Activated CD8-positive, alpha-beta memory T cell treated with anti-CD3 and anti-CD28 coated beads for 48 hours (primary cell): ENCODE results near the gene VPS54.
"Not testable (repeated sequence)": the region's sequence is repeated elsewhere in the genome, so short reads cannot be mapped to it uniquely, and the experiment has no call there.

Source experiments
- DNase-seq, 3 experiments: peaks; one replicate each; pipeline ENCODE4 v3.0.0-alpha.2; 2020; ENCODE audit warnings: low read depth in 2 of 3, low spot score in 2 of 3

Gene VPS54

GRCh38 chr2:64023485-64024258 lies 4.4 kb upstream of the VPS54 start:
- DNase-seq = no peak

- no peak for DNase-seq
Measured at GRCh38 chr2:64021578-64021977, 2.4 kb upstream of the VPS54 start.

- no peak for DNase-seq
Measured at GRCh38 chr2:64019975-64020528, 824 bp upstream of the VPS54 start.

- DNase-seq = no peak
Measured at GRCh38 chr2:64018701-64019082, 536 bp downstream of the VPS54 start.

GRCh38 chr2:64017811-64018700 lies 1.2 kb downstream of the VPS54 start:
- no peak for DNase-seq

GRCh38 chr2:64015898-64016297 lies 3.3 kb downstream of the VPS54 start:
- DNase-seq = no peak

- DNase-seq = no peak
Measured at GRCh38 chr2:64015391-64015790, 3.8 kb downstream of the VPS54 start.

GRCh38 chr2:64014628-64015027 lies 4.6 kb downstream of the VPS54 start:
- no peak for DNase-seq

- DNase-seq = no peak
Measured at GRCh38 chr2:64013053-64013452, 6.2 kb downstream of the VPS54 start.

GRCh38 chr2:64012115-64012514 lies 7.1 kb downstream of the VPS54 start:
- DNase-seq = no peak

GRCh38 chr2:64008434-64009009 lies 10.7 kb downstream of the VPS54 start:
- DNase-seq = no peak

- no peak for DNase-seq
Measured at GRCh38 chr2:64007924-64008323, 11.3 kb downstream of the VPS54 start.

- DNase-seq = no peak
Measured at GRCh38 chr2:64005707-64006356, 13.4 kb downstream of the VPS54 start.

- DNase-seq = no peak
Measured at GRCh38 chr2:64003239-64003638, 16.0 kb downstream of the VPS54 start.

- no peak for DNase-seq
Measured at GRCh38 chr2:64001382-64002101, 17.7 kb downstream of the VPS54 start.

- no peak for DNase-seq
Measured at GRCh38 chr2:64000630-64001381, 18.4 kb downstream of the VPS54 start.

GRCh38 chr2:63999049-63999448 lies 20.2 kb downstream of the VPS54 start:
- no peak for DNase-seq

GRCh38 chr2:63996582-63997198 lies 22.5 kb downstream of the VPS54 start:
- not testable (repeated sequence) for DNase-seq

GRCh38 chr2:63994329-63995070 lies 24.7 kb downstream of the VPS54 start:
- DNase-seq = not testable (repeated sequence)
